ENCODE data around the gene KIAA2012. TPM values are rescaled to one million over a fixed set of nuclear protein-coding genes. Genes with fewer than 3 reads are reported as not detected.
A peak's percentile ranks its signal among the peaks of the same experiment; 100 is the strongest.

The KIAA2012 gene
- total and polyA plus RNA-seq, 3 experiments from 2014 or later, result not detected

- Histone ChIP-seq H3K36me3 (ENCODE audit: insufficient read depth, low read length) (no peaks in the 10 kb centered on the region), H3K9me3 (ENCODE audit: low read length) (no peaks in the 10 kb centered on the region), H3K4me3 (ENCODE audit: low read length) (no peak overlapping the region), H3K4me1 (ENCODE audit: insufficient read depth, low read length) (no peaks in the 10 kb centered on the region), H3K27ac (ENCODE audit: low read depth, low read length) (no peak overlapping the region), H3K27me3 (ENCODE audit: insufficient read depth, low read length, poor library complexity, severe bottlenecking) (no peaks in the 10 kb centered on the region)
- H3K9me3 Mint-ChIP-seq, result no peaks in the 10 kb centered on the region
- ChIA-PET POLR2A (no interaction called here), CTCF (no interaction called here)
- H3K36me3 Mint-ChIP-seq, result no peaks in the 10 kb centered on the region
- peaks cover 1 to 22% of the 10 kb centered on the region in 2 donors for H3K27me3 Mint-ChIP-seq
- peaks cover 0 to 10% (median 0%) of the 10 kb centered on the region in 3 donors for H3K4me1 Mint-ChIP-seq
- DNase-seq, result no peak
- H3K4me3 Mint-ChIP-seq, result no peak overlapping the region
- no peak overlapping the region for H3K27ac Mint-ChIP-seq
Observed at GRCh38 chr2:202140522-202141252, 67.6 kb downstream of the KIAA2012 start.

- Mint-ChIP-seq H3K4me3 (no peak overlapping the region), H3K36me3 (no peaks in the 10 kb centered on the region), H3K27me3 (peaks cover 1 to 22% of the 10 kb centered on the region in 2 donors), H3K4me1 (peaks cover 0 to 10% (median 0%) of the 10 kb centered on the region in 3 donors), H3K27ac (no peak overlapping the region), H3K9me3 (no peaks in the 10 kb centered on the region)
- Histone ChIP-seq H3K27me3 (ENCODE audit: insufficient read depth, low read length, poor library complexity, severe bottlenecking) (no peaks in the 10 kb centered on the region), H3K4me1 (ENCODE audit: insufficient read depth, low read length) (no peaks in the 10 kb centered on the region), H3K4me3 (ENCODE audit: low read length) (no peak overlapping the region), H3K27ac (ENCODE audit: low read depth, low read length) (no peak overlapping the region), H3K9me3 (ENCODE audit: low read length) (no peaks in the 10 kb centered on the region), H3K36me3 (ENCODE audit: insufficient read depth, low read length) (no peaks in the 10 kb centered on the region)
- ChIA-PET POLR2A (no interaction called here), CTCF (no interaction called here)
- no peak for DNase-seq
Observed at GRCh38 chr2:202141329-202141947, 68.4 kb downstream of the KIAA2012 start.

GRCh38 chr2:202142540-202142939 is 69.5 kb downstream of the KIAA2012 start:
- H3K9me3 Mint-ChIP-seq, result no peaks in the 10 kb centered on the region
- Histone ChIP-seq H3K4me1 (ENCODE audit: insufficient read depth, low read length) (no peaks in the 10 kb centered on the region), H3K27ac (ENCODE audit: low read depth, low read length) (no peak overlapping the region), H3K4me3 (ENCODE audit: low read length) (no peak overlapping the region), H3K9me3 (ENCODE audit: low read length) (no peaks in the 10 kb centered on the region), H3K36me3 (ENCODE audit: insufficient read depth, low read length) (no peaks in the 10 kb centered on the region), H3K27me3 (ENCODE audit: insufficient read depth, low read length, poor library complexity, severe bottlenecking) (no peaks in the 10 kb centered on the region)
- DNase-seq, result no peak
- H3K27ac Mint-ChIP-seq, result no peak overlapping the region
- POLR2A ChIA-PET, result no interaction called here
- H3K4me1 Mint-ChIP-seq, result peaks cover 0 to 10% (median 0%) of the 10 kb centered on the region in 3 donors
- H3K27me3 Mint-ChIP-seq, result peaks cover 3 to 32% of the 10 kb centered on the region in 2 donors
- CTCF ChIA-PET, result no interaction called here
- no peaks in the 10 kb centered on the region for H3K36me3 Mint-ChIP-seq
- H3K4me3 Mint-ChIP-seq, result no peak overlapping the region

GRCh38 chr2:202147775-202148174 is 74.7 kb downstream of the KIAA2012 start:
- Mint-ChIP-seq H3K4me3 (no peak overlapping the region), H3K27me3 (peaks cover 3 to 51% of the 10 kb centered on the region in 2 donors), H3K36me3 (no peaks in the 10 kb centered on the region), H3K9me3 (no peaks in the 10 kb centered on the region), H3K4me1 (peaks cover 0 to 10% (median 0%) of the 10 kb centered on the region in 3 donors), H3K27ac (no peak overlapping the region)
- H3K27me3 ChIP-seq (ENCODE audit: insufficient read depth, low read length, poor library complexity, severe bottlenecking), result no peaks in the 10 kb centered on the region
- H3K4me3 ChIP-seq (ENCODE audit: low read length), result no peak overlapping the region
- DNase-seq, result no peak
- H3K9me3 ChIP-seq (ENCODE audit: low read length), result no peaks in the 10 kb centered on the region
- ChIA-PET CTCF (no interaction called here), POLR2A (no interaction called here)
- H3K36me3 ChIP-seq (ENCODE audit: insufficient read depth, low read length), result no peaks in the 10 kb centered on the region
- no peak overlapping the region for H3K27ac ChIP-seq (ENCODE audit: low read depth, low read length)
- no peaks in the 10 kb centered on the region for H3K4me1 ChIP-seq (ENCODE audit: insufficient read depth, low read length)

GRCh38 chr2:202148515-202149154 is 75.6 kb downstream of the KIAA2012 start:
- Histone ChIP-seq H3K27ac (ENCODE audit: low read depth, low read length) (no peak overlapping the region), H3K36me3 (ENCODE audit: insufficient read depth, low read length) (no peaks in the 10 kb centered on the region), H3K27me3 (ENCODE audit: insufficient read depth, low read length, poor library complexity, severe bottlenecking) (no peaks in the 10 kb centered on the region), H3K9me3 (ENCODE audit: low read length) (no peaks in the 10 kb centered on the region), H3K4me3 (ENCODE audit: low read length) (no peak overlapping the region), H3K4me1 (ENCODE audit: insufficient read depth, low read length) (no peaks in the 10 kb centered on the region)
- Mint-ChIP-seq H3K9me3 (no peaks in the 10 kb centered on the region), H3K4me1 (peaks cover 0 to 10% (median 0%) of the 10 kb centered on the region in 3 donors), H3K27ac (no peak overlapping the region), H3K27me3 (peaks cover 3 to 57% of the 10 kb centered on the region in 2 donors), H3K36me3 (no peaks in the 10 kb centered on the region), H3K4me3 (no peak overlapping the region)
- no peak for DNase-seq
- ChIA-PET POLR2A (no interaction called here), CTCF (no interaction called here)

- CTCF ChIA-PET, result no interaction called here
- Mint-ChIP-seq H3K27me3 (peaks cover 3 to 52% of the 10 kb centered on the region in 2 donors), H3K4me1 (peaks cover 0 to 10% (median 0%) of the 10 kb centered on the region in 3 donors), H3K4me3 (no peak overlapping the region), H3K9me3 (no peaks in the 10 kb centered on the region), H3K27ac (no peak overlapping the region), H3K36me3 (no peaks in the 10 kb centered on the region)
- H3K27me3 ChIP-seq (ENCODE audit: insufficient read depth, low read length, poor library complexity, severe bottlenecking), result no peaks in the 10 kb centered on the region
- H3K4me3 ChIP-seq (ENCODE audit: low read length), result no peak overlapping the region
- H3K27ac ChIP-seq (ENCODE audit: low read depth, low read length), result no peak overlapping the region
- POLR2A ChIA-PET, result no interaction called here
- no peak for DNase-seq
- no peaks in the 10 kb centered on the region for H3K36me3 ChIP-seq (ENCODE audit: insufficient read depth, low read length)
- H3K9me3 ChIP-seq (ENCODE audit: low read length), result no peaks in the 10 kb centered on the region
- H3K4me1 ChIP-seq (ENCODE audit: insufficient read depth, low read length), result no peaks in the 10 kb centered on the region
Observed at GRCh38 chr2:202149155-202149762, 76.2 kb downstream of the KIAA2012 start.

- POLR2A ChIA-PET, result no interaction called here
- Histone ChIP-seq H3K27ac (ENCODE audit: low read depth, low read length) (no peak overlapping the region), H3K36me3 (ENCODE audit: insufficient read depth, low read length) (no peaks in the 10 kb centered on the region), H3K4me1 (ENCODE audit: insufficient read depth, low read length) (no peaks in the 10 kb centered on the region), H3K27me3 (ENCODE audit: insufficient read depth, low read length, poor library complexity, severe bottlenecking) (no peaks in the 10 kb centered on the region), H3K4me3 (ENCODE audit: low read length) (no peak overlapping the region), H3K9me3 (ENCODE audit: low read length) (no peaks in the 10 kb centered on the region)
- no peak overlapping the region for H3K4me3 Mint-ChIP-seq
- CTCF ChIA-PET, result no interaction called here
- H3K27me3 Mint-ChIP-seq, result peaks cover 2 to 55% of the 10 kb centered on the region in 2 donors
- DNase-seq, result no peak
- peaks cover 0 to 4% (median 0%) of the 10 kb centered on the region in 3 donors for H3K4me1 Mint-ChIP-seq
- H3K36me3 Mint-ChIP-seq, result no peaks in the 10 kb centered on the region
- no peak overlapping the region for H3K27ac Mint-ChIP-seq
- no peaks in the 10 kb centered on the region for H3K9me3 Mint-ChIP-seq
Observed at GRCh38 chr2:202149936-202150335, 76.9 kb downstream of the KIAA2012 start.

- Histone ChIP-seq H3K36me3 (ENCODE audit: insufficient read depth, low read length) (no peaks in the 10 kb centered on the region), H3K4me1 (ENCODE audit: insufficient read depth, low read length) (no peaks in the 10 kb centered on the region), H3K27me3 (ENCODE audit: insufficient read depth, low read length, poor library complexity, severe bottlenecking) (no peaks in the 10 kb centered on the region), H3K27ac (ENCODE audit: low read depth, low read length) (no peak overlapping the region), H3K9me3 (ENCODE audit: low read length) (no peaks in the 10 kb centered on the region), H3K4me3 (ENCODE audit: low read length) (no peak overlapping the region)
- POLR2A ChIA-PET, result no interaction called here
- peak overlapping the region in 1 of 8 donors; percentile 26 for H3K27ac Mint-ChIP-seq
- CTCF ChIA-PET, result no interaction called here
- DNase-seq, result no peak
- H3K27me3 Mint-ChIP-seq, result peaks cover 5 to 66% of the 10 kb centered on the region in 2 donors
- H3K4me3 Mint-ChIP-seq, result no peak overlapping the region
- H3K4me1 Mint-ChIP-seq, result no peaks in the 10 kb centered on the region
- H3K9me3 Mint-ChIP-seq, result no peaks in the 10 kb centered on the region
- no peaks in the 10 kb centered on the region for H3K36me3 Mint-ChIP-seq
Observed at GRCh38 chr2:202152104-202152715, 79.2 kb downstream of the KIAA2012 start.
